ACC112 (cell line): ENCODE measurements around the gene CACNA1B.
"Not testable (repeated sequence)": the region's sequence is repeated elsewhere in the genome, so short reads cannot be mapped to it uniquely, and the experiment has no call there.

Source experiments
- H2AFZ ChIP-seq: fragments of 200-600 bp; sonication (generic); one replicate; pipeline ENCODE4 v1.6.0; 2017; ENCODE audit warnings: antibody characterized with exemption, low read length; ENCODE audit not compliant: unreplicated experiment
- H3K27ac ChIP-seq: fragments of 200-600 bp; sonication (generic); 2 replicates; pipeline ENCODE4 v1.5.1; 2014; ENCODE audit warnings: low read depth, mild to moderate bottlenecking, antibody characterized with exemption, low read length, moderate library complexity
- H3K27me3 ChIP-seq: fragments of 200-600 bp; sonication (generic); 2 replicates; pipeline ENCODE4 v1.6.1; 2014; ENCODE audit warnings: mild to moderate bottlenecking, antibody characterized with exemption, low read length, moderate library complexity, mixed read lengths; ENCODE audit not compliant: insufficient read depth
- H3K36me3 ChIP-seq: fragments of 200-600 bp; sonication (generic); 2 replicates; pipeline ENCODE4 v1.6.1; 2016; ENCODE audit warnings: mild to moderate bottlenecking, antibody characterized with exemption, low read length, moderate library complexity, mixed read lengths; ENCODE audit not compliant: insufficient read depth
- H3K4me1 ChIP-seq: fragments of 200-600 bp; sonication (generic); one replicate; pipeline ENCODE4 v1.6.1; 2016; ENCODE audit warnings: low read length, mixed read lengths; ENCODE audit not compliant: insufficient read depth, unreplicated experiment, control insufficient read depth
- H3K4me3 ChIP-seq: fragments of 200-600 bp; sonication (generic); 2 replicates; pipeline ENCODE4 v1.5.1; 2014; ENCODE audit warnings: mild to moderate bottlenecking, low read depth, low read length
- H3K79me2 ChIP-seq: fragments of 200-600 bp; sonication (generic); one replicate; pipeline ENCODE4 v1.6.0; 2016; ENCODE audit warnings: low read length; ENCODE audit not compliant: control insufficient read depth, unreplicated experiment, insufficient read depth

The CACNA1B gene

GRCh38 chr9:138016406-138017187, 139.0 kb downstream of the CACNA1B start:
- H3K79me2 ChIP-seq = no peaks in the 10 kb centered on the region
- H3K27me3 ChIP-seq = peaks cover 4% of the 10 kb centered on the region; the same call in 1 of the 2 replicates
- no peak overlapping the region for H3K27ac ChIP-seq
- H3K4me3 ChIP-seq = no peak overlapping the region
- no peak overlapping the region for H2AFZ ChIP-seq
- no peaks in the 10 kb centered on the region for H3K36me3 ChIP-seq
- H3K4me1 ChIP-seq = no peaks in the 10 kb centered on the region

- no peaks in the 10 kb centered on the region for H3K36me3 ChIP-seq
- H3K4me1 ChIP-seq = no peaks in the 10 kb centered on the region
- no peak overlapping the region for H3K4me3 ChIP-seq
- no peak overlapping the region for H3K27ac ChIP-seq
- no peak overlapping the region for H2AFZ ChIP-seq
- H3K79me2 ChIP-seq = no peaks in the 10 kb centered on the region
- H3K27me3 ChIP-seq = peaks cover 10% of the 10 kb centered on the region
Measured at GRCh38 chr9:138017200-138017599, 139.6 kb downstream of the CACNA1B start.

GRCh38 chr9:138019514-138019913, 141.9 kb downstream of the CACNA1B start:
- H3K27ac ChIP-seq, H3K79me2 ChIP-seq, H3K4me3 ChIP-seq, H3K36me3 ChIP-seq, H2AFZ ChIP-seq, H3K4me1 ChIP-seq: not testable (repeated sequence)
- peaks cover 29% of the 10 kb centered on the region for H3K27me3 ChIP-seq

GRCh38 chr9:138020120-138020794, 142.7 kb downstream of the CACNA1B start:
- Histone ChIP-seq H3K79me2 (no peaks in the 10 kb centered on the region), H2AFZ (no peak overlapping the region), H3K27ac (no peak overlapping the region), H3K4me1 (no peaks in the 10 kb centered on the region), H3K4me3 (no peak overlapping the region), H3K36me3 (no peaks in the 10 kb centered on the region), H3K27me3 (peaks cover 37% of the 10 kb centered on the region)

- Histone ChIP-seq H3K4me1 (no peaks in the 10 kb centered on the region), H3K27me3 (peaks cover 41% of the 10 kb centered on the region), H3K79me2 (no peaks in the 10 kb centered on the region), H3K27ac (no peak overlapping the region), H3K36me3 (no peaks in the 10 kb centered on the region), H3K4me3 (no peak overlapping the region), H2AFZ (no peak overlapping the region)
Measured at GRCh38 chr9:138020795-138021182, 143.2 kb downstream of the CACNA1B start.

- Histone ChIP-seq H3K4me3 (no peak overlapping the region), H2AFZ (no peak overlapping the region), H3K36me3 (no peaks in the 10 kb centered on the region), H3K4me1 (no peaks in the 10 kb centered on the region), H3K79me2 (no peaks in the 10 kb centered on the region), H3K27ac (no peak overlapping the region), H3K27me3 (peaks cover 41% of the 10 kb centered on the region)
Measured at GRCh38 chr9:138021251-138022056, 143.9 kb downstream of the CACNA1B start.

GRCh38 chr9:138022121-138022741, 144.6 kb downstream of the CACNA1B start:
- no peaks in the 10 kb centered on the region for H3K36me3 ChIP-seq
- H3K4me3 ChIP-seq = no peak overlapping the region
- H3K4me1 ChIP-seq = no peaks in the 10 kb centered on the region
- no peaks in the 10 kb centered on the region for H3K79me2 ChIP-seq
- H2AFZ ChIP-seq = no peak overlapping the region
- H3K27ac ChIP-seq = no peak overlapping the region
- H3K27me3 ChIP-seq = peaks cover 41% of the 10 kb centered on the region

GRCh38 chr9:138022756-138023393, 145.3 kb downstream of the CACNA1B start:
- H3K27me3 ChIP-seq = peaks cover 41% of the 10 kb centered on the region
- H3K4me3 ChIP-seq = no peak overlapping the region
- no peaks in the 10 kb centered on the region for H3K4me1 ChIP-seq
- H3K27ac ChIP-seq = no peak overlapping the region
- no peaks in the 10 kb centered on the region for H3K79me2 ChIP-seq
- no peak overlapping the region for H2AFZ ChIP-seq
- no peaks in the 10 kb centered on the region for H3K36me3 ChIP-seq

GRCh38 chr9:138023394-138024124, 146.0 kb downstream of the CACNA1B start:
- no peaks in the 10 kb centered on the region for H3K36me3 ChIP-seq
- H3K27me3 ChIP-seq = peaks cover 41% of the 10 kb centered on the region
- H3K4me1 ChIP-seq = no peaks in the 10 kb centered on the region
- H2AFZ ChIP-seq = no peak overlapping the region
- no peaks in the 10 kb centered on the region for H3K79me2 ChIP-seq
- no peak overlapping the region for H3K4me3 ChIP-seq
- H3K27ac ChIP-seq = no peak overlapping the region
